Measurements from ENCODE around the gene CCDC24.

Gene CCDC24

GRCh38 chr1:44030605-44031251 lies 39.3 kb downstream of the CCDC24 start:
- no peak for DNase-seq (ENCODE audit: extremely low read depth, low read depth)
- TF ChIP-seq CTCF (IDR thresholded peaks at IDR 0.05; ENCODE audit: low read depth, low read length) = peak; percentile 14; the same call in 1 of the 2 replicates

DNA sequence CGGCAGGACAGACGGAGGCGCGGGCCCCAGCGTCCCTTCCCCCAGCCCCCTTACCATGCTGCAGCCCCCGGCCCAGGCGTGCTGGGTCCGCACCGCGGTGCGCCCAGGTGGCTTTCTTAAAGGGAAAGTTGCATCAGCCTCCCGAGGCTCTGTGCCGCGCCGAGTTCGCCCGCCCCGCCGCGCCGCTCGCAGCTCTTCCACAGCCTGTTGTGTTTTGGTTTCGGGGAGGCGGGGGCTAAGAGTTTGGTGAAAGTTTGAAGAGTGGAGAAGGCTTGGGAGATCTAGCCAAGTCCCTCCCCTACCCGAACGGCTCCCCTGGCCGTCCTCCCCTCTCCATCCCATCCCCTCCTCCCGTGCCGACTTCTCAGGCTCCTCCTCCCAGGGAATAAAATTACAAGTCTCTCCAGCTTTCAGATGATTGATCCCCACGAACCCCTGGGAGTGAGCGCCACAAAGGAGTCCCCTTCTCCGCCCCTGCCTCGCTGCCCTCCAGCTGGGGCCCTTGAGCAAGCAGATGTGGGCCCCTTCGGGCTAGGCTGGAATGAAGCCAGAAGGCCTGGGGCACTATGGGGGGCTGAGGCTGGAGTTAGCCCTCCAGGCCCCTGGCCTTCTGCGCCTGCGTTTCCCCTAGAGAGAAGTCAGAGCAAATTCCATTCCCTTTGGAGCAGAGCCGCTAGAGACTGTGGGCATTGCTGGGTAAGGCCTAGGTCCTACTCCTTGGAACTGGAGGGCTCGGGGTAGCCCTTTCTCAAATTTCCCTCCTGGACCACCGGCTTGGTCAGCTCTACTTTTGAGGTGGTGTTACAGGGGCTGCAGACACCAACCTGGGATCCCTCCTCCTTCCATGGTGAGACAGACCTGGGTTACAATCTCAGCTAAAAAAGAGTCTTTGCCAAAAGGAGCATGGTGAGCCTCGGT lies 40.1 kb downstream of the CCDC24 start, which contains the start of gene SLC6A9:
SLC6A9 (minus strand) TSS at position 211 of the 918 bp plus-strand sequence. CDS start 7,185 bp downstream, outside the sequence.
- peak; percentile 78 for DNase-seq (ENCODE audit: extremely low read depth, low read depth)
- TF ChIP-seq CTCF (IDR thresholded peaks at IDR 0.05; ENCODE audit: low read depth, low read length) = no peak

GRCh38 chr1:44032170-44032790 lies 40.9 kb downstream of the CCDC24 start:
- TF ChIP-seq CTCF (IDR thresholded peaks at IDR 0.05; ENCODE audit: low read depth, low read length) = no peak
- no peak for DNase-seq (ENCODE audit: extremely low read depth, low read depth)

- DNase-seq (ENCODE audit: extremely low read depth, low read depth) = no peak
- TF ChIP-seq CTCF (IDR thresholded peaks at IDR 0.05; ENCODE audit: low read depth, low read length) = no peak
Observed at GRCh38 chr1:44033041-44033575, 41.7 kb downstream of the CCDC24 start.

DNA sequence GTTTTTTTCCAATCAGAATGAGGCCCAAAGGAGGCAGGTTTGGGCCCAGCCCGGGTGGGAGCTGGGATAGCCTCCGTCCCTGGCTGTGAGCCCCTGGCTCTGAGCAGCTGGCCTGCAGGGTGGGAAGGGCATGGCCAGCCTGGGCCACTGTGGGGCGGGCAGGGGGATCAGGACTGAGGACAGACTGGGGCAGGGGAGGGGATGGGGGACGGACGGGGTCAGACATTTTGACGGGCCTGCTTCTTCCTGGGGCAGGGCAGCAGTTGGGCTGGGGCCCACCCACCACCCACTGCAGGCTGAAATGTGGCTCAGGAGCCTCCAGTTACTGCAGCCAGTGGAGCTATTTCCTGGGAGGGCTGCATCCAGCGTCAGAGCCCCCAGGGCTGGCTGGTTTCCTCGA lies 42.4 kb downstream of the CCDC24 start:
- TF ChIP-seq CTCF (IDR thresholded peaks at IDR 0.05; ENCODE audit: low read depth, low read length) = no peak
- no peak for DNase-seq (ENCODE audit: extremely low read depth, low read depth)

- TF ChIP-seq CTCF (IDR thresholded peaks at IDR 0.05; ENCODE audit: low read depth, low read length) = no peak
- no peak for DNase-seq (ENCODE audit: extremely low read depth, low read depth)
Observed at GRCh38 chr1:44034423-44034822, 43.0 kb downstream of the CCDC24 start.

All from AG09319 (cell line).